WTC11 (cell line): ENCODE measurements around the gene LEUTX. TPM values are rescaled to one million over a fixed set of nuclear protein-coding genes. Genes with fewer than 3 reads are reported as not detected.

Experiments
- ATAC-seq: fragments of 200-7000 bp; cut with Tn5 transposase; 2 replicates; pipeline ENCODE4 v1.10.0; 2021; ENCODE audit warnings: mild to moderate bottlenecking, moderate library complexity
- CTCF ChIA-PET: fragments of 300-600 bp; sonication (Branson Sonifier 250); formaldehyde crosslinking; loops from one replicate; lab custom pipeline; 2021; ENCODE audit warnings: antibody characterized with exemption; lab: Charles Lee
- POLR2A ChIA-PET: fragments of 350-600 bp; sonication (Branson Sonifier 250); formaldehyde crosslinking; loops from one replicate; lab custom pipeline; 2021; ENCODE audit warnings: antibody characterized with exemption; lab: Charles Lee
- DNase-seq: peaks from one replicate; pipeline ENCODE4 v3.0.0; 2021; ENCODE audit warnings: low spot score
- H3K27ac Mint-ChIP-seq: 2 replicates; pipeline ENCODE4 v1.8.0; 2021; ENCODE audit warnings: mixed read lengths
- H3K27me3 Mint-ChIP-seq: 2 replicates; pipeline ENCODE4 v1.8.0; 2021; ENCODE audit warnings: low read depth, mild to moderate bottlenecking, moderate library complexity, mixed read lengths
- H3K36me3 Mint-ChIP-seq: 2 replicates; pipeline ENCODE4 v1.8.0; 2021; ENCODE audit warnings: mixed read lengths
- H3K4me1 Mint-ChIP-seq: 2 replicates; pipeline ENCODE4 v1.8.0; 2022; ENCODE audit warnings: mixed read lengths
- H3K4me3 Mint-ChIP-seq: 2 replicates; pipeline ENCODE4 v1.8.0; 2021; ENCODE audit warnings: mild to moderate bottlenecking, moderate library complexity, mixed read lengths
- H3K9me3 Mint-ChIP-seq: 2 replicates; pipeline ENCODE4 v1.8.0; 2021; ENCODE audit warnings: mixed read lengths
- ETV6 ChIP-seq: sonication (generic); formaldehyde crosslinking; IDR thresholded peaks from 2 replicates; pipeline ENCODE4 v1.8.1; 2022; ENCODE audit warnings: mild to moderate bottlenecking, missing genetic modification reagents
- GABPB1 ChIP-seq: sonication (generic); formaldehyde crosslinking; IDR thresholded peaks from 2 replicates; pipeline ENCODE4 v1.8.1; 2023; ENCODE audit warnings: mild to moderate bottlenecking, missing genetic modification reagents
- GTF2I ChIP-seq: fragments of 250-450 bp; sonication (Bioruptor Pico); conservative IDR thresholded peaks from 2 replicates; pipeline ENCODE4 v1.4.0; 2021; ENCODE audit warnings: mild to moderate bottlenecking
- KAT7 ChIP-seq: sonication (generic); formaldehyde crosslinking; IDR thresholded peaks from 2 replicates; pipeline ENCODE4 v1.8.1; 2023; ENCODE audit warnings: missing genetic modification reagents, mild to moderate bottlenecking, borderline replicate concordance
- MLX ChIP-seq: sonication (generic); formaldehyde crosslinking; IDR thresholded peaks from 2 replicates; pipeline ENCODE4 v1.8.1; 2023; ENCODE audit warnings: mild to moderate bottlenecking, missing genetic modification reagents, moderate library complexity
- NR2C2 ChIP-seq: sonication (generic); formaldehyde crosslinking; IDR thresholded peaks from 2 replicates; pipeline ENCODE4 v1.8.0; 2022; ENCODE audit warnings: mild to moderate bottlenecking, missing genetic modification reagents
- PRRX2 ChIP-seq: fragments of 250-450 bp; sonication (Bioruptor Pico); IDR thresholded peaks from 2 replicates; pipeline ENCODE4 v1.8.0; 2021; ENCODE audit warnings: mild to moderate bottlenecking
- TCF7 ChIP-seq: sonication (generic); formaldehyde crosslinking; IDR thresholded peaks from 2 replicates; pipeline ENCODE4 v1.8.0; 2022; ENCODE audit warnings: mild to moderate bottlenecking, low read depth, missing genetic modification reagents, moderate library complexity
- ZBTB21 ChIP-seq: sonication (generic); formaldehyde crosslinking; IDR thresholded peaks from 2 replicates; pipeline ENCODE4 v1.8.1; 2023; ENCODE audit warnings: mild to moderate bottlenecking, missing genetic modification reagents, borderline replicate concordance
- ZNF416 ChIP-seq: fragments of 250-450 bp; sonication (Bioruptor Pico); IDR thresholded peaks from 2 replicates; pipeline ENCODE4 v1.9.0; 2021; ENCODE audit warnings: mild to moderate bottlenecking, inconsistent platforms
- ZNF512 ChIP-seq: sonication (generic); formaldehyde crosslinking; IDR thresholded peaks from 2 replicates; pipeline ENCODE4 v1.8.1; 2022; ENCODE audit warnings: missing genetic modification reagents, borderline replicate concordance
- total RNA-seq: library from RNA; stranded (reverse); gene quantifications from 3 replicates; pipeline ENCODE4 v1.2.3, GENCODE V29; 2021
- TF ChIP-seq, protein P1 (sequence below): fragments of 250-450 bp; sonication (Bioruptor Pico); IDR thresholded peaks from 2 replicates; pipeline ENCODE4 v2.1.2; 2022; ENCODE audit warnings: mild to moderate bottlenecking, moderate library complexity
- TF ChIP-seq, protein P2 (sequence below): fragments of 250-450 bp; sonication (Bioruptor Pico); IDR thresholded peaks from 2 replicates; pipeline ENCODE4 v1.9.0; 2021; ENCODE audit warnings: mild to moderate bottlenecking
- TF ChIP-seq, protein P3 (sequence below): sonication (generic); formaldehyde crosslinking; IDR thresholded peaks from 2 replicates; pipeline ENCODE4 v1.8.0; 2022; ENCODE audit warnings: mild to moderate bottlenecking, missing genetic modification reagents
- TF ChIP-seq, protein P4 (sequence below): sonication (generic); formaldehyde crosslinking; IDR thresholded peaks from 2 replicates; pipeline ENCODE4 v1.8.1; 2022; ENCODE audit warnings: mild to moderate bottlenecking, missing genetic modification reagents, moderate library complexity, borderline replicate concordance
- TF ChIP-seq, protein P5 (sequence below): sonication (generic); formaldehyde crosslinking; IDR thresholded peaks from 2 replicates; pipeline ENCODE4 v1.8.0; 2022; ENCODE audit warnings: mild to moderate bottlenecking, missing genetic modification reagents
- TF ChIP-seq, protein P6 (sequence below): sonication (generic); formaldehyde crosslinking; IDR thresholded peaks from 2 replicates; pipeline ENCODE4 v1.8.1; 2023; ENCODE audit warnings: mild to moderate bottlenecking, missing genetic modification reagents, borderline replicate concordance

The LEUTX gene
- total RNA-seq, 1 experiment from 2014 or later: not detected

DNA sequence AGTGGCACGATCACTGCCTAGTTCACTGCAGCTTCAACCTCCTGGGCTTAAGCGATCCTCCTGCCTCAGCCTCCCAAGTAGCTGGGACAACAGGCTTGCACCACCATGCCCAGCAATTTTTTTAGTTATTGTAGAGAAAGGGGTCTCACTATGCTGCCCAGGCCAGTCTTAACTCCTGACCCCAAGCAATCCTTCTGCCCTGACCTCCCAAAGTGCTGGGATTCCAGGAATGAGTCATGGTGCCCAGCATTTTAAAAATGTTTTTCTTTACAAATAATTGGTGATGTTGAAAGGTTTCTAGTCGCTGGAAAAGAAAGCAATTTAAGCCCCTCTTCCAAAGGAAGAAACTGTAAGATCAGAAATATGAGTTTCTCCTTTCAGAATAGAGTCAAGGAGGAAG, 35.9 kb downstream of the LEUTX start:
- peaks cover 4% of the 10 kb centered on the region for H3K9me3 Mint-ChIP-seq
- POLR2A ChIA-PET: no interaction called here
- H3K36me3 Mint-ChIP-seq: no peaks in the 10 kb centered on the region

DNA sequence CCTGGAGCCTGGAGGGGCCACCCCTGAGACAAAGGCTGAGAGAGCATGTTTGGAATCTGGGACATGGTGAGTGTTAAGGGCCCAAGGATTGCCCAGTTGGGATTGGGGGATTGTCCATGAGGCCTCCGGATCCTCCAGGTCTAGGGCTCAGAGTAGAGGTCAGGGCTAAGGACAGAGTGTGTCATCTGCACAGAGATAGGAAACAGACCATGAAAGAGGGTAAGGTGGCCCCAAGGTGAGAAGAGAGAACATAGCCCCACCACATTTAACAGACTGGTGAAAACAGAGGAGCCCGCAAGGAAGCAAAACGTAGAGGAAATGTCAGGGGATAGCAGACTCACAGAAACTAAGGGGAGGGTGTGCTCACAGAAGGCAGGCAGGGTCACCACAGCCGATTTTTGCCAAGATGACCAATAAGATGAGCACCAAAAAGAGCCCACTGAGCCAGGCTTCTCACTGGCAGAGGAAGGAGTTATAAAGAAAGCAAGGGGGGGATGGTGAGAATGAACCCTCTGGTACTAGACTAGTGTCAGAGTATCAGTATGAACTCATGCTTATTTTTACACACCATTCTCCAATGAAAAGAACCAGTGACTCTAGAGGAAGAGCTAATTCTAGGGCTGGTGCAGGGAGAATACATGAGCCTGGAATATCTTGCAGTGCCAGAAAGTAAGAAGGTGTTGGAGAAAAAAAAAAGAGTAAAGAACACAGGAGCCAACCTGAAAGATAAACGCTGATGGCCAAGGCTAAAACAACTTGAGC, 37.8 kb downstream of the LEUTX start:
- no peaks in the 10 kb centered on the region for H3K9me3 Mint-ChIP-seq
- H3K27ac Mint-ChIP-seq: no peak overlapping the region
- ChIA-PET POLR2A (no interaction called here), CTCF (no interaction called here)
- H3K4me3 Mint-ChIP-seq: no peak overlapping the region
- ATAC-seq: no peak
- no peaks in the 10 kb centered on the region for H3K36me3 Mint-ChIP-seq
- DNase-seq: no peak
- 0 out of 2 replicates have a peak, but pooled peaks cover 3% of the 10 kb centered on the region for H3K4me1 Mint-ChIP-seq
- H3K27me3 Mint-ChIP-seq: peaks cover under 1% of the 10 kb centered on the region; the same call in 1 of the 2 replicates
- TF ChIP-seq, protein P1, sequence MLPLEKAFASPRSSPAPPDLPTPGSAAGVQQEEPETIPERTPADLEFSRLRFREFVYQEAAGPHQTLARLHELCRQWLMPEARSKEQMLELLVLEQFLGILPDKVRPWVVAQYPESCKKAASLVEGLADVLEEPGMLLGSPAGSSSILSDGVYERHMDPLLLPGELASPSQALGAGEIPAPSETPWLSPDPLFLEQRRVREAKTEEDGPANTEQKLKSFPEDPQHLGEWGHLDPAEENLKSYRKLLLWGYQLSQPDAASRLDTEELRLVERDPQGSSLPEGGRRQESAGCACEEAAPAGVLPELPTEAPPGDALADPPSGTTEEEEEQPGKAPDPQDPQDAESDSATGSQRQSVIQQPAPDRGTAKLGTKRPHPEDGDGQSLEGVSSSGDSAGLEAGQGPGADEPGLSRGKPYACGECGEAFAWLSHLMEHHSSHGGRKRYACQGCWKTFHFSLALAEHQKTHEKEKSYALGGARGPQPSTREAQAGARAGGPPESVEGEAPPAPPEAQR: no peak

More for the DNA sequence above, 35.9 kb downstream of the LEUTX start:
- CTCF ChIA-PET: no interaction called here
- no peak for TF ChIP-seq ZNF512 (CRISPR knock-in tag)
- TF ChIP-seq GTF2I (CRISPR knock-in tag): no peak
- TF ChIP-seq, protein P2, sequence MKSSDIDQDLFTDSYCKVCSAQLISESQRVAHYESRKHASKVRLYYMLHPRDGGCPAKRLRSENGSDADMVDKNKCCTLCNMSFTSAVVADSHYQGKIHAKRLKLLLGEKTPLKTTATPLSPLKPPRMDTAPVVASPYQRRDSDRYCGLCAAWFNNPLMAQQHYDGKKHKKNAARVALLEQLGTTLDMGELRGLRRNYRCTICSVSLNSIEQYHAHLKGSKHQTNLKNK: no peak
- TF ChIP-seq, all 79 proteins: peak for 0
- ATAC-seq (no peak), DNase-seq (no peak)
- 0 out of 2 replicates have a peak, but pooled peaks cover 3% of the 10 kb centered on the region for H3K4me1 Mint-ChIP-seq
- peaks cover 6% of the 10 kb centered on the region; the same call in 1 of the 2 replicates for H3K27me3 Mint-ChIP-seq
- no peak overlapping the region for H3K27ac Mint-ChIP-seq
- no peak overlapping the region for H3K4me3 Mint-ChIP-seq

GRCh38 chr19:39817888-39818561, 39.4 kb downstream of the LEUTX start:
- Mint-ChIP-seq H3K36me3 (no peaks in the 10 kb centered on the region), H3K4me1 (0 out of 2 replicates have a peak, but pooled peaks cover 3% of the 10 kb centered on the region), H3K27ac (no peak overlapping the region), H3K4me3 (no peak overlapping the region), H3K27me3 (no peaks in the 10 kb centered on the region), H3K9me3 (no peaks in the 10 kb centered on the region)
- ChIA-PET CTCF (interaction anchor here (1.5 kb wide), 1 partner anchor 25 kb away, joined by 5 read pairs; no protein-coding TSS in a partner anchor), POLR2A (no interaction called here)
- DNase-seq (no peak), ATAC-seq (no peak)
- TF ChIP-seq ZBTB21 (CRISPR knock-in tag): no peak
- TF ChIP-seq ETV6: no peak
- TF ChIP-seq, protein P3, sequence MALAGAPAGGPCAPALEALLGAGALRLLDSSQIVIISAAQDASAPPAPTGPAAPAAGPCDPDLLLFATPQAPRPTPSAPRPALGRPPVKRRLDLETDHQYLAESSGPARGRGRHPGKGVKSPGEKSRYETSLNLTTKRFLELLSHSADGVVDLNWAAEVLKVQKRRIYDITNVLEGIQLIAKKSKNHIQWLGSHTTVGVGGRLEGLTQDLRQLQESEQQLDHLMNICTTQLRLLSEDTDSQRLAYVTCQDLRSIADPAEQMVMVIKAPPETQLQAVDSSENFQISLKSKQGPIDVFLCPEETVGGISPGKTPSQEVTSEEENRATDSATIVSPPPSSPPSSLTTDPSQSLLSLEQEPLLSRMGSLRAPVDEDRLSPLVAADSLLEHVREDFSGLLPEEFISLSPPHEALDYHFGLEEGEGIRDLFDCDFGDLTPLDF (CRISPR knock-in tag): no peak
- TF ChIP-seq, protein P4, sequence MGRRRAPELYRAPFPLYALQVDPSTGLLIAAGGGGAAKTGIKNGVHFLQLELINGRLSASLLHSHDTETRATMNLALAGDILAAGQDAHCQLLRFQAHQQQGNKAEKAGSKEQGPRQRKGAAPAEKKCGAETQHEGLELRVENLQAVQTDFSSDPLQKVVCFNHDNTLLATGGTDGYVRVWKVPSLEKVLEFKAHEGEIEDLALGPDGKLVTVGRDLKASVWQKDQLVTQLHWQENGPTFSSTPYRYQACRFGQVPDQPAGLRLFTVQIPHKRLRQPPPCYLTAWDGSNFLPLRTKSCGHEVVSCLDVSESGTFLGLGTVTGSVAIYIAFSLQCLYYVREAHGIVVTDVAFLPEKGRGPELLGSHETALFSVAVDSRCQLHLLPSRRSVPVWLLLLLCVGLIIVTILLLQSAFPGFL (CRISPR knock-in tag): no peak
- TF ChIP-seq, protein P5, sequence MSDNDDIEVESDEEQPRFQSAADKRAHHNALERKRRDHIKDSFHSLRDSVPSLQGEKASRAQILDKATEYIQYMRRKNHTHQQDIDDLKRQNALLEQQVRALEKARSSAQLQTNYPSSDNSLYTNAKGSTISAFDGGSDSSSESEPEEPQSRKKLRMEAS (CRISPR knock-in tag): no peak
- TF ChIP-seq TCF7 (CRISPR knock-in tag): no peak
- no peak for TF ChIP-seq ZNF416
- TF ChIP-seq, protein P6, sequence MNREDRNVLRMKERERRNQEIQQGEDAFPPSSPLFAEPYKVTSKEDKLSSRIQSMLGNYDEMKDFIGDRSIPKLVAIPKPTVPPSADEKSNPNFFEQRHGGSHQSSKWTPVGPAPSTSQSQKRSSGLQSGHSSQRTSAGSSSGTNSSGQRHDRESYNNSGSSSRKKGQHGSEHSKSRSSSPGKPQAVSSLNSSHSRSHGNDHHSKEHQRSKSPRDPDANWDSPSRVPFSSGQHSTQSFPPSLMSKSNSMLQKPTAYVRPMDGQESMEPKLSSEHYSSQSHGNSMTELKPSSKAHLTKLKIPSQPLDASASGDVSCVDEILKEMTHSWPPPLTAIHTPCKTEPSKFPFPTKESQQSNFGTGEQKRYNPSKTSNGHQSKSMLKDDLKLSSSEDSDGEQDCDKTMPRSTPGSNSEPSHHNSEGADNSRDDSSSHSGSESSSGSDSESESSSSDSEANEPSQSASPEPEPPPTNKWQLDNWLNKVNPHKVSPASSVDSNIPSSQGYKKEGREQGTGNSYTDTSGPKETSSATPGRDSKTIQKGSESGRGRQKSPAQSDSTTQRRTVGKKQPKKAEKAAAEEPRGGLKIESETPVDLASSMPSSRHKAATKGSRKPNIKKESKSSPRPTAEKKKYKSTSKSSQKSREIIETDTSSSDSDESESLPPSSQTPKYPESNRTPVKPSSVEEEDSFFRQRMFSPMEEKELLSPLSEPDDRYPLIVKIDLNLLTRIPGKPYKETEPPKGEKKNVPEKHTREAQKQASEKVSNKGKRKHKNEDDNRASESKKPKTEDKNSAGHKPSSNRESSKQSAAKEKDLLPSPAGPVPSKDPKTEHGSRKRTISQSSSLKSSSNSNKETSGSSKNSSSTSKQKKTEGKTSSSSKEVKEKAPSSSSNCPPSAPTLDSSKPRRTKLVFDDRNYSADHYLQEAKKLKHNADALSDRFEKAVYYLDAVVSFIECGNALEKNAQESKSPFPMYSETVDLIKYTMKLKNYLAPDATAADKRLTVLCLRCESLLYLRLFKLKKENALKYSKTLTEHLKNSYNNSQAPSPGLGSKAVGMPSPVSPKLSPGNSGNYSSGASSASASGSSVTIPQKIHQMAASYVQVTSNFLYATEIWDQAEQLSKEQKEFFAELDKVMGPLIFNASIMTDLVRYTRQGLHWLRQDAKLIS: no peak
- TF ChIP-seq MLX (CRISPR knock-in tag): no peak
- TF ChIP-seq GABPB1 (CRISPR knock-in tag): no peak
- no peak for TF ChIP-seq NR2C2 (CRISPR knock-in tag)
- TF ChIP-seq PRRX2 (CRISPR knock-in tag): no peak
- TF ChIP-seq KAT7 (CRISPR knock-in tag): no peak
